Measurements from ENCODE around the gene MCM5. TPM values are rescaled to one million over a fixed set of nuclear protein-coding genes. Genes with fewer than 3 reads are reported as not detected.

The MCM5 gene
- total and polyA plus RNA-seq, 2 of the 13 experiments (the other 11 are each of a cell fraction or from before 2014, with no cell fraction given): 40.2 to 93.5 TPM

GRCh38 chr22:35397095-35397904 lies 2.6 kb upstream of the MCM5 start (continued):
- TF ChIP-seq ZNF609 (CRISPR knock-in tag; IDR thresholded peaks at IDR 0.05; ENCODE audit: borderline replicate concordance): peak; percentile 32; the same call in 1 of the 2 replicates
- TF ChIP-seq ZNF331 (CRISPR knock-in tag; IDR thresholded peaks at IDR 0.05): no peak
- peak; percentile 45; the same call in 1 of the 2 replicates for TF ChIP-seq PATZ1 (CRISPR knock-in tag; IDR thresholded peaks at IDR 0.05)
- peak; percentile 43; the same call in 1 of the 2 replicates for TF ChIP-seq RERE (CRISPR knock-in tag; IDR thresholded peaks at IDR 0.05; ENCODE audit: low read depth)
- TF ChIP-seq MIXL1 (CRISPR knock-in tag; IDR thresholded peaks at IDR 0.05): peak; percentile 36; the same call in 1 of the 2 replicates
- 0 out of 2 replicates have a peak, but pooled peaks have one; percentile 54 for TF ChIP-seq IKZF5 (CRISPR knock-in tag; IDR thresholded peaks at IDR 0.05)
- peak; percentile 90 for TF ChIP-seq FOXP4 (CRISPR knock-in tag; IDR thresholded peaks at IDR 0.05)
- TF ChIP-seq HMG20A (CRISPR knock-in tag; IDR thresholded peaks at IDR 0.05; ENCODE audit: borderline replicate concordance): peak; percentile 35; the same call in 1 of the 2 replicates
- TF ChIP-seq ZNF83 (CRISPR knock-in tag; IDR thresholded peaks at IDR 0.05; ENCODE audit: borderline replicate concordance): no peak
- 0 out of 2 replicates have a peak, but pooled peaks have one; percentile 26 for TF ChIP-seq KLF6 (CRISPR knock-in tag; IDR thresholded peaks at IDR 0.05)
- peak; percentile 62 to 83; a peak in 3 of 4 replicates for TF ChIP-seq NR2F1 (CRISPR knock-in tag; IDR thresholded peaks at IDR 0.05)
- TF ChIP-seq BRD4 (CRISPR knock-in tag; IDR thresholded peaks at IDR 0.05): no peak

Measured in HepG2 (cell line).